NCI-H2196 (cell line): ENCODE results near the gene DNAH6.
"Not testable (repeated sequence)": the region's sequence is repeated elsewhere in the genome, so short reads cannot be mapped to it uniquely, and the experiment has no call there.

Source experiments
- DNase-seq: peaks from one replicate; lab custom pipeline; 2025; ENCODE audit not compliant: unreplicated experiment; lab: John Stamatoyannopoulos, UW

DNAH6 gene

DNA sequence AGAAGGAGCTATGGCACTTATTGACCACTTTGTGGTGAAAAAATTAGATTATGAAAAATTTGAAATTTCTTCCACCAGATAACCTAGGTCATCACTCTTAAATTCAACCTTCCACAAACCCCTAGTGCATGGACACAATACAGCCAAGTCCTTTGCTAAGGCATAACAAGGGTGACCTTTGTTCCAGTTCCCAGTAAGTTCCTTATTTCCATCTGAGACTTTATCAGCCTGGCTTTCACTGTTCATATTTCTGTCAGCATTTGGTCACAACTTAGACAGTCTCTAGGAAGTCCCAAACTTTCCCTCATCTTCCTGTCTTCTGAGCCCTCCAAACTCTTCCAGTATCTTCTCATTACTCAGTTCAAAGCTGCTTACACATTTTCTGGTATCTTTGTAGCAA lies 232.0 kb downstream of the DNAH6 start:
- no peak for DNase-seq

DNA sequence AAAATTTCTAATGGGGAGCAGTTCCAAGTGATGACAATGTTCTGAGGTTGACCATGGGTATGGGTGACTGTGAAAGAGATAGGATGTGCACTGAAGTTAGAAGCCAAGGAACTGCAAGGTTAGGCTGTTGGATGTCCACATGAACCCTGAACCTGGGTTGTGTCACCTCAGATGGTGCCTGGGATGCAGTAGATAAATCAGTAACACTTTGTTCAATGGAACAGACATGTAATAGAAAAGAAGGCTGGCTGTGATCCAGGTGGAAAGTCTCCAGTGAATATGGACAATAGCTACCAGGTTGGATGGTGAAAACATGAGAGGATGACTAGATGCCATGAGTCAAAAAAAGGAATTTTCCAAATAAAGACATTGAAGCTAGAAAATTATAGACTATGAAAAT lies 233.1 kb downstream of the DNAH6 start:
- DNase-seq, result no peak

DNA sequence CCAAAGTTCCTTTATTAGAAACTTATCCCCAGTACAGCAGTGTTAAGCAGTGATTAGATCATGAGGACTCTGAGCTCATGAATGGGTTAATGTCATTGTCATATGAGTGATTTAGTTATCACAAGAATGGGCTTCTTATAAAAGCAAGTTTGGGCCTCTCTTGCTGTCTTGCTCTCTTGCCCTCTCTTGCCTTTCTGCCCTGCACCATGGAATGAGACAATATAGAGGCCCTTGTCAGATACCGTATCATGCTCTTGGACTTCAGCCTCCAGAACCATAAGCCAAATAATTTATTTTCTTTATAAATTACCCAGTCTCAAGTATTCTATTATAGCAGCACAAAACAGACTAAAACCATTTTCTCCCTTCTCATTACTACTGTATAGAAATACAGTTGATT lies 238.8 kb downstream of the DNAH6 start:
- no peak for DNase-seq

DNA sequence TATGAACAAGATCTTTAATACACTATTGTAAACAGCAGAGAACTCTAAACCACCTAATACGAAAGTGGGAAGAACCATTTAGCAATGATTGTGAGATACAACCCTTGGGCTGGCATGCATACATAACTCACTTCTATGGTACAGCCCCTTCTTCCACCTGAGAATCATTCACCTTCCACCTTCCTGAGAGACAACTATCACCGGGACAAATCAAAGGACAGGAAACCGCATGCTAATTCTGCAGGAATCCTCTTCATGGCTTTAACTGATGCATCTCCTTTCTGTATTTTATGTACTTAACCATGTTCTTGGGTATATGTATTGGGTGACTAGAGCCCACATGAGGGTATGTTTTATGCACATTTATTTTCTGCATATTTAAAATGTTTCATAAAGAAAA lies 241.3 kb downstream of the DNAH6 start:
- no peak for DNase-seq

DNA sequence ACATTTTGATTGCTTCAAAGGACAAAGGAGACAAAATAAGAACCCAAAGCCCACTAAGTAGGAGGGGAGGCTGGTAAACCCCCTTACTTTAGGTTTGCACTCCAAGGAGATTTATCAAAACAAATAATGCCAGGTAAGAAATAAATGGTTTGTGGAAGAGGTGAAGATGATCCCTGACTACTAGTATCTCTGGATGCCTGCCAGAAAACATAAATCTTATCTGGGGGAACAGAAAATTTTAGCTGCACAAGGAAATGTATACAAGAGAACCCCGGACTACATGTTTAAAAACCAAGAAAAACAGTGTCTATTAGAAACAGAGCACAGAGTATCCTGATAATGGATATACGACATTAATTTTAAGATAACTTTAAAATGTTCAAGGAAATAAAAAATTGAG lies 250.5 kb downstream of the DNAH6 start:
- no peak for DNase-seq

DNA sequence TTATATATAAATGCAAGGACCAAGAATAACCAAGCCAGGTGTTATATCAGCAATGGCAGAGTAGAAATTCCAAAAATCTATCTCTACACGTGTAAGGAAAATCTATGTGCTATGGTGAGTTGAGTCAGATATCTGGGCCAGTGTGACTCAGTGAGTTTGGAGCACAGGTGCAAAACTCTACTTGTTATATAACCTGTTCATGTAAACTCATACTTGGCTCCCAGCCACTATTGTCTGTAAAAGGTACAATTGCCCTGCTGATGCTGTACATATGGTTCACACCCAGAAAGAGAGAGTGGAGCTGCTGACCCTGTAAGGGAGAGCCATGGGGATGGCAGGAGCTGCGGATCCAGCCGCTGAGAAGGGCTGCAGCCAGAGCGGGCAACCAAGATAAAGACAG lies 252.5 kb downstream of the DNAH6 start:
- DNase-seq, result no peak

DNA sequence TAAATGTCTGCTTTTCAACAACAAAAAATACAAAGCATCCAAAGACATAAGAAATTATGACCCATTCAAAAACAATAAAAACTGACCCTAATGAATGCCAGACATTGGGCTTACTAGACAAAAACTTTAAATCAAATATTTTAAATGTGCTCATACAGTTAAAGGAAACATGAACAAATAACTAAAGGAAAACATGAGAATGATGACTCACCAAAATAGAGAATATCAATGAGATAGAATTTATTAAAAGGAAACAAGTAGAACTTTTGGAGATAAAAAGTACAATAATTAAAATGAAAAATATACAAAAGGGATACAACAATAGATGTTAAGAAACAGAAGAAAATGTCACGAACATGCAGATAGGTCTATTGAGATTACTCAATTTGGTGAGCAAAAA lies 254.0 kb downstream of the DNAH6 start:
- no peak for DNase-seq

DNA sequence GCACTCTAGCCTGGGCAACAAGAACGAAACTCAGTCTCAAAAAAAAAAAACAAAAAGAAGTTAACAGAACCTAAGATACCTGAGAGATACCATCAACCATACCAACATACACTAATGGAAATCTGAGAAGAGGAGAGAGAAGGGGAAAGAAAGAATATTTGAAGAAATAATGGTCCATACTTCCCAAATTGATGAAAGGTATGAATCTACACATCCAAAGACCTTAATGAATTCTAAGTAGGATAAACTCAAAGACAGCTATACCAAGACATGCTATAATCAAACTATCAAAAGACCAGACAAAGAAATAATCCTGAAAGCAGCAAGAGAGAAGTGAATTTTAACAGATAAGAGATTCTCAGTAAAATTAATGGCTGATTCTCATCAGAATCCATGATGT lies 255.0 kb downstream of the DNAH6 start:
- no peak for DNase-seq

DNA sequence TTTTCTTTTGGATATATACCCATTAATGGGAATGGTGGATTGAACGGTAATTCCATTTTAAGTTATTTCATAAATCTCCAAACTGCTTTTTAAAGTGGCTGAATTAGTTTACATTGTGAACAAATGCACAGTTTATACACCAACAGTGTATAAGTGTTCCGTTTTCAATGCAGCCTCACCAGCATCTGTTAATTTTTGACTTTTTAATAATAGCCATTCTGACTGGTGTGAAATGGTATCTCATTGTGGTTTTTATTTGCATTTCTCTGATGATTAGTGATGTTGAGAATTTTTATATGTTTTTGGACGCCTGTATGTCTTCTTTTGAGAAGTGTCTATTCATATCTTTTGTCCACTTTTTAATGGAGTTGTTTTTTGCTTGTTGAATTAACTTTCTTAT lies 257.3 kb downstream of the DNAH6 start:
- DNase-seq, result not testable (repeated sequence)

DNA sequence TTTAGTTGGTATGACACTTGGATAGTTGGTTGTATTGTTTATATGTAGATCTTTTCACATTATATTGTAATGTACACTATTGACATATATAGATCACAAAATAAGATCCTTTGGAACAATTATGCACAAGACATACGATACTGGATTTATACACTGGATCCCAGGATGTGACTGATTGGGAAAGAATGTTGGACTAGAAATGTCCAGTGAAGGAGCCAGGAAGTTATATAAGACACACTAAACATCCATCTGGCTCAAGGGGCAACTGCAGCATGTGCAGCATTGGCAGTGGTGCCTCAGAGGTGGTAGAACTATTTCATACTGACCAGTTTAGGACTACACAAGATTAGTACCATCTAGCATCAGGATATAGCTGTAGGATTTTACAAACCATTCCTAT lies 259.7 kb downstream of the DNAH6 start:
- DNase-seq, result no peak

DNA sequence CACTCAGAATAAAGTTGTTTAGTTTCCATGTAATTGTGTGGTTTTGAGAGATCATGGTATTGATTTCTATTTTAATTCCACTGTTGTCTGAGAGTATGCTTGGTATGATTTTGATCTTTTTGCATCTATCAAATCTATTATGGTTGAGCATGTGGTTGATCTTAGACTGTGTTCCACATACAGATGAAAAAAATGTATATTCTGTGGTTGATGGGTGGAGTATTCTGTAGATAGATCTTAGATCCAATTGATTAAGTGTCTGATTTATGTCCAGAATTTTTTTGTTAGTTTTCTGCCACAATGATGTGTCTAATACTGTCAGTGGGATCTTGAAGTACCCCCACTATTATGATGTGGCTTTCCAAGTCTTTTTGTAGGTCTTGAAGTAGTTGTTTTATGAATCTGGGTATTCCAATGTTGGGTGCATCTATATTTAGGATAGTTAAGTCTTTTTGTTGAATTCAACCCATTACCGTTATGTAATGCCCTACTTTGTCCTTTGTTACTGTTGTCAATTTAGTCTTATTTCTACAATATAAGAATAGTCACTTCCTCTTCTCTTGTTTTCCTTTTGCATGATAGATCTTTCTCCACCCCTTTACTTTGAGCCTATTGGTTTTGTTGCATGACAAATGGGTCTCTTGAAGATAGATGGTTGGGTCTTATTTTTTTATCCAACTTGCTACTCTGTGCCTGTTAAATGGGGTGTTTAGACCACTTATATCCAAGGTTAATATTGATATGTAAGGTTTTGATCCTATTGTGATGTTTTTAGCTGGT lies 262.8 kb downstream of the DNAH6 start:
- DNase-seq, result no peak

DNA sequence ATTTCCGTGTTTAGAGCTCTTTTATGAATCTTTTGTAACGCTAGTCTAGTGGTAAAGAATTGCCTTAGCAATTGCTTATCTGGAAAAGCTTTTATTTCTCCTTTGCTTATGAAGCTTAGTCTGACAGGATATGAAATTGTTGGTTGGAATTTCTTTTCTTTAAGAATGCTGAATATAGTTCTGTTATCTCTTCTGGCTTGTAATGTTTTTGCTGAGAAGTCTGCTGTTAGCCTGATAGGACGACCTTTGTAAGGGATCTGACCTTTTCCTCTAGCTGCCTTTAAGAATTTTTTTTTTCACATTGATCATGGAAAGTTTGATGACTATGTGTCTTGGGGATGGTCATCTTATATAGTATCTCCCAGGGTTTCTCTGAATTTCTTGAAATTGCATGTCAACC lies 263.5 kb downstream of the DNAH6 start:
- no peak for DNase-seq

DNA sequence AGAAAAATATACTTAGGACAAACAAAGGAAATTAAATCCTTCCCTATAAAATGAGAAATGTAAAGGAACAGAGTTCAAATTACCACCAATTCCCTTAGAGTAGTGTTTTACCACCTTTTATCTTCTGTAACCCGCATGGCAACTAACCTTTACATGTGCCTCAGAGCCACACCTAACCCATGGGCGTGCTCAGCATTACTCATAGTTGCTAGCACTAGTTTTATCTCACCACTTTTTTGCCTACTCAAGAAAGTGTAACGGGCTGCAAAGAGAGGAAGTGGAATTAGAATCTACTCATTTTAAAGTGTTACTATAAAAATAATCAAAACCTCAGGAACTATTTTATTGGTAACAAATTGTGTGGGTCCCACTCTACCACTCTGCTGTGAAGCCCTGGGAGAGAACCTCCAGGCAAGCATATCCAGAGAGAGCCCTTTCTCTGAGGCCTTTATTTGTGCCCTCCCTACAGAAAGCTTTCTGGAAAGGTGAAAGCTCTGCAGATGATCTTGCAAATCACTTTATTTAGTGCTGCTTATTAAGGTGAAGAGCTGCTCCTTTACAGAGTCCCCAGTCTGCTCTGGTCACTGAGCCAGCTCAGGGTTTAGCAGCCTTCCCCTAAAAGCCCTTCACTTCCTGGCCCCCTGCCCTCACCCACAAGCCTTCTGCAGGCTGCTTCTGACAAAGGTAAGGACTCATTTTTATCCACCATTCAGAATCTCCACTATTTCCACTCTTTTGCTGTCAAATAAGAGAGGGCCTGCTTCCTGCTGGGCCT lies 265.8 kb downstream of the DNAH6 start:
- DNase-seq, result no peak

DNA sequence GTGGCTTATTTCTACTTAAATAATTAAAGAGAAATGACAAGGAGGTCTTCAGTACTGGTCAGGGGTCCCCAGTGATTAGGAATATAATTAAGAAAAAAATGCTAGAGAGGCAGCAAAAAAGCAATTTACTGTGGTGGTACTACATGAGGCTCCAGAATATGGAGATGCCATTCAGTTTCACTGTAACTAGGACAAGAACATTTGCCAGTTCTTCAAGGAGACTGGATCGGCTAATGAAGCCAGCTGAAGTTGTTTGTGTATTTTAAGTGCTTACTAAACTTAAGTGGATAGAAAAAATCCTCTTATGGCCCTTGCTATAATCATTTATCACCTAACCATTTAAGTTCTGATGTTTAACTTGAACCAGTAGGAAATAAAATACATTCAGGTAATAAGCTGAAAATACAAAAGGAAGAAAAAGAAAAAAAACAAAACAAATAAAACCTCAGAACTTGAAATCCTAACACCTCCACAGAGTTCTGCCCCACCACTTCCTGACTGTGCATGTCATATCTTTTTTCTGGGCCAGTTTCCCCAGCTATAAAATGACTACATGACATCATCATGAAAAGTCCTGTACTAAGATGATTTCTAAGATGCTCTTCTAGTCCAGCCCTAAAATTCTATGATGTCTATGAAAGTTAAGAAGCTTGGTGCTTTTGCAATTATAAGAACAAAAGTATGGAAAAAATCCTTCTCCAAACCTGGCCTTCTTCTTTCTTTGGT lies 266.6 kb downstream of the DNAH6 start:
- DNase-seq, result no peak

DNA sequence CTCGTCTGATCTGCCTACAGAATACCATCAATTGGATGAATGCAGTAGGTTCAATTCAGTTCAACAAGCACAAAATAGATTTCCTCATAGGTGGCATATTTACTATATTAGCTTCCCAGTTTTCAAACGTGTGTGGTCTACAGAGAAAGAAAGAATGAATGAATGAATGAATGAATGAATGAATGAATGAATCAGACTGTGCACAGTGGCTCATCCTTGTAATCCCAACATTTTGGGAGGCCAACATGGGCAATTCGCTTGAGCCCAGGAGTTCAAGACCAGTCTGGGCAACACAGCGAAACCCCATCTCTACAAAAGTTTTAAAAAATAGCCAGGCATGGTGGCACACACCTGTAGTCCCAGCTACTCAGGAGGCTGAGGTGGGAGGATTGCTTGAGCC lies 269.7 kb downstream of the DNAH6 start:
- no peak for DNase-seq

DNA sequence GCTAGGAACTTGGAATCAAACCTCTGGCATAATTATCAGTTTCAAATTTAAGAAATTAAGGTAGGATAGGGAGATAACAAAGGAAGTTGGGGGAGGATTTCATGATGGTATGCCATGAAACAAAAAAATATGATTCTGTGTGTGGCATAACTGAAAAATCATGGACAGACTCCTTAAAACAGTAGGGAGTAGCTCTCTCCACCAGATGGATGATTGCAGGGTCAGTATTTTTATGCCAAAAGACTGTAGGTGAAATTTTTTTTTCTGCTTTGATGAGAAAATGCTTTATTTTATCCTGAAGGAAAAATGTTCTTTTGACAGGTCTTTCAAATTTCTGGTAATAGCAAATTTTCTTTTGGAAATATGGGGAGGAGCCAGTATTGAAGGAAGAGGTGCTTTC lies 270.3 kb downstream of the DNAH6 start:
- DNase-seq, result no peak

DNA sequence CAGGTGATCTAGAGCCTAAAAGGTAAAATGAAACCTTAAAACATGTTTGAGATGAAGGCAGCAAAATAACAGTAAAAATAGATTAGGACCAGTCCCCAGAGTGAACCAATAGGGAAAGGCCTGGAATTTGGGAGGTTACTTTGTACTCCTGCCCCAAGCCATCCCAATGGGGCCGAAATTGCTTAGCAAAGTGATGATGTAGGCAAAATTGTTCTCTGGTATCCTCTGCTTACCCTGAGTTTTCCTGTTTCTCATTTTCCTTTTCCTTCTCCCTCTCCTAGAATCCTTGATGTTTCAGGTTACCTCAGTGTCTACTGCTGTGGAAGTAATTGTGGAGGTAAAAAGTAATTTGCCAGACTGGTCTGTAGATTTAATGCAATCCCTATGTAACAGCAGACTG lies 271.7 kb downstream of the DNAH6 start:
- no peak for DNase-seq

DNA sequence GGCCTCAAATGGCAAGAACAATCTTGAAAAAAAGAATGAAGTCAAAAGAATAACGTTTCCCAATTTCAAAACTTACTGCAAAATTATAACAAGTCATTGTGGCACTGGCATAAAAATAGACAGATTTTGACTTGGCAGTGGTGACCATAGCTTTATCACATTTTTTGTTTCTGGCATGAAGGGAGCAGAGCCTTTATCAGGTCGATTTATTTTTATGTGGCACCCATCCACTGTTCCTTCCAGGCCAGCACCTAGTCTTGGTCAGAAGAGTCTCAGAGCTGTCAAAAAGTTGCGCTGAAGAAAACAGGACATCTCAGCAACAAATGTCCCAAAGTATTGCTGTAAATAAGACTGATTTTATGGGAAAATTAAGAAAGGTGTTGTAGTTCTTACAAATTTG lies 272.2 kb downstream of the DNAH6 start:
- DNase-seq, result no peak

DNA sequence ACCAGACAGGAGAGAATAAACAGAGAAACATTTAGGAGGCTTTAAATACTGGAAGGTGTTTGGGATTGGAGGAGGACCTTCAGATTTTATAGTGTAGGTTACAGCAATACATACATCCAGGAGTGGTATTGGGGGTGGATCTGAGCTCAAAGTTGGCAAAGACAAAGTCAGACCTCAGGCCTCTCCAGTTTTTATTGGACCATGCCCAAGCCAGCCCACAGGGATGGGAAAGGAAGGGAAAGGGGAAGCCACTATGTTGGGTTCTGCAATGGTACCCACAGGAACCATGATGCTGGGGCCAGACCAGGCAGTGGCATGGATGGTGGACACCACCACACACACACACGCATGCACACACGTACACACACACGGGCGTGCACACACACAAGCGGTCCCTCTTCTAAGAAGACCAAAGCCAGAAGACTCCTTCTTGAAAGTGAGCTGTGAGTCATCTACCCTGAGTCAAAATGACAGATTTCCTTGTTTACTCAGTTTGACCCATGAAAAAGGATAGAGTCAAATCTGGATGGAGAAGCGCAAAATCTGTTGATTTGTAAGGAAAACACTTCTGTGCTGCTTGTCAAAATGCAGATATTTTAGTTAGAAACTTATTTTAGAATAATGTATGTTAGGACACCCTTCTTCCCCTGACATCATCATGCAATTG lies 276.7 kb downstream of the DNAH6 start:
- DNase-seq, result no peak

DNA sequence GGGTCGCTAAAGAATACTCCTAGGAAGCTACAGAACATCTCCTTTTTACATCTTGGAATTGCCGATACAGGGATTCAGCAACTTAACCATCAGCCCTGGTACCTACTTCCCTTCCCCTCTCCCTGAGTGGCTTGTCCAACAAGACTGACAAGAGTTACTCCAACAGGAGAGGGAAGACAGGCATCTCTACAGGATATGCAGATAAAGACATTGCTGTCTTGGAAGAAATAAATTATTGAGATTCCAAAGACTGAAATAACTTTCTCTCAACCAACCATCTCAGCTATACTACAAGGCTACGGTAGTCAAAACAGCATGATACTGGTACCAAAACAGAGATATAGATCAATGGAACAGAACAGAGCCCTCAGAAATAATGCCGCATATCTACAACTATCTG lies 277.3 kb downstream of the DNAH6 start:
- DNase-seq, result no peak

DNA sequence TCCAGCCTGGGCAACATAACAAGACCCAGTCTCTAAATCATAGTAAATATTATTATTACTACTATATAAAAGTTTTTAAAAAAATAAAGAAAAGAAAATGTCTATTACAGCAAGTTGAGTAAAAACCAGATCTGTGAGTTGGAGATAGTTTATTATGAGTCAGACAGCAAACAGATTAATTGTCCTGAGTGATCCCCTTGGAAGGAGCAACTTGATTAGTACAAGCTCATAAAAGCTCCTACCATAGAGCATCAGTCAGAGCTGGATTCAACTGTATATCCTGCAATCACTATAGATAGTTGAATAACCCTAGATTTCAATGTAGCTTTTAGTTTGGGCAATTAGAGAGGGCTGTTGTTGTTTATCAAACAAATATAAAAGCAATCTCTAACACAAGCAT lies 280.5 kb downstream of the DNAH6 start:
- no peak for DNase-seq

DNA sequence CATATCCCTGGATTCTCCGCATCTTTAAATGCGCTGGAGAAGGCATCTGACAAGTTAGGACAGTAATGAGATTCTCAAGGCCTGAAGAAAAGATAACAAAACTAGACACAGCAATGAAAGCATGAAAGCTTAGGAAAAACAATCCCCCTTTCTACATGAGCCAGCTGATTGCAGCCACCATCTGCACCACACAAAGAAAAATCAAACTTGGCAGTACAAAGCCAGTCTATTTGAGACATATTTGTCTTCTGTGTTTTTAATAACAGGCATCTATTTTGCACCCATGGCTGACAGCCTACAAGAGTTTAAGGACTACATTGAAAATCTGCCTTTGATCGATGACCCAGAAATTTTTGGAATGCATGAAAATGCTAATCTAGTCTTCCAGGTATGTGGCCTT lies 281.0 kb downstream of the DNAH6 start:
- no peak for DNase-seq
